Activated naive CD4-positive, alpha-beta T cell treated with anti-CD3 and anti-CD28 coated beads, Interleukin-2, amount 50 U/mL, for 16 hours (primary cell): Measurements from ENCODE around the gene DNAJC1.
"Not testable (repeated sequence)": the region's sequence is repeated elsewhere in the genome, so short reads cannot be mapped to it uniquely, and the experiment has no call there.

ENCODE experiments used
- DNase-seq: peaks from one replicate; pipeline ENCODE4 v3.0.0-alpha.2; 2020

The DNAJC1 gene

DNA sequence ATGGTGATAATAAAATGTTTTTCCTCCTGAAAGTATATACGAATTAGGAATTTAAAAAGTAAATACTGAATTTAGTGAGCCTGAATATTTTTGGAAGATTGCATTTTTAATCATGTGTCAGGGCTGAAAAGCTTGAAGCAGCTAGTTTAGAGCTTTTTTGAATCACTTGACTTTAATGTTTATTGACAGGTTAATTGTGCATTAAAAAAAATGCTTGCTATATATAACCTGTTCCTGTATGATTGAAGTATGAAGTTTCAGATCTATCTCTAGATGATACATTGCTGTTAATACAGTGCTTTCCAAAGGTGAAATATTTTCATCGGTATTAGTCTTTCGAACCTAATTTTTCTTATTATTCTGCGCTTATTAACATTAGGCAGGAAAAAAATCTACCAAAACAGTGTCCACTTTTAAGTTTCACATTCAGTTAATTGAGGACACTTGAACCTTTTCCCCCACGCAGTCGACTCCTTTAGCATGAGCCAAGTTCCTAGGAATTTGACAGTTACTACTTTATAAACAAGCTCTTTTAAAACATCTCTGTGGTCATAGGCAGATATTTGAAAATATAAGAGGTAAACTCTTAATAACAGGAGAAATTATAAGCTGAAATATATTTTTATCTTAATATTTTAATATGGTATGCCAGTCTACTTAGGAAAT lies 282.4 kb downstream of the DNAJC1 start:
- DNase-seq, result no peak

DNA sequence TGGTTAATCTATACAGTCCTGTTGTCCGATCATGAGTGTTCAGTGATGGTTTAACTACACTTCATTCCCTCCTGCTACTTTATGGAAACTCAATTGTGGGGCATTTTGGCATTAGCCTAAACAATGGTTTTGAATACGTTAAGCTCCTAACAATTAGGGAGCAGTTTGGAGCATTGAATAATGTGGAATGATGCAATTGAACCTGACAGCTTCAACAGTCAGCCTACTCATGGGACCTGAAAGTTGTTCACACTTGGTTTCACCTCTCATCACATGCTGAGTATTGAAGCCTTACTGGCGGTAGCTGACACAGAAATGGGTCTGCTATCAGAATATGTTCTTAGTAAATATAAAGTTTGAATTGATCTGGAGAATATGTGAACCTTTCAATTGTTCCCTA lies 283.4 kb downstream of the DNAJC1 start:
- no peak for DNase-seq

DNA sequence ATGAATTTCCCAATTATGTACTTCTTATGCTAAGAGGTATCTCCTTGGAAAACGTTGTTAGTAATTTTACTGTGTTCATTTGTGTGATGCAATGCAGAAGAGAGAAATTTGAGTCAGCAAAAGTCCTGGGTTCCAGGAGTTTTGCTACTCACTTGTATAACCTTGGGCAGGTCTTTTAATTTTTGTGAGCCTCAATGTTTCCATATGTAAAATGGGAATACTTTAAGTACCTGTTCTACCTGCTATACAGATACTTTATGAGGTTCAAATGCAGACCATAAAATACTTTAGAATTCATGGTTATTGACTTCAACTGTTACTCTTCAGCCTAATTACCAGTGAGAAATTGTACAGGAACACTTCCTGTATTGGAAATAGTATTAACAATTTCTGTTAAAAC lies 284.0 kb downstream of the DNAJC1 start:
- no peak for DNase-seq

DNA sequence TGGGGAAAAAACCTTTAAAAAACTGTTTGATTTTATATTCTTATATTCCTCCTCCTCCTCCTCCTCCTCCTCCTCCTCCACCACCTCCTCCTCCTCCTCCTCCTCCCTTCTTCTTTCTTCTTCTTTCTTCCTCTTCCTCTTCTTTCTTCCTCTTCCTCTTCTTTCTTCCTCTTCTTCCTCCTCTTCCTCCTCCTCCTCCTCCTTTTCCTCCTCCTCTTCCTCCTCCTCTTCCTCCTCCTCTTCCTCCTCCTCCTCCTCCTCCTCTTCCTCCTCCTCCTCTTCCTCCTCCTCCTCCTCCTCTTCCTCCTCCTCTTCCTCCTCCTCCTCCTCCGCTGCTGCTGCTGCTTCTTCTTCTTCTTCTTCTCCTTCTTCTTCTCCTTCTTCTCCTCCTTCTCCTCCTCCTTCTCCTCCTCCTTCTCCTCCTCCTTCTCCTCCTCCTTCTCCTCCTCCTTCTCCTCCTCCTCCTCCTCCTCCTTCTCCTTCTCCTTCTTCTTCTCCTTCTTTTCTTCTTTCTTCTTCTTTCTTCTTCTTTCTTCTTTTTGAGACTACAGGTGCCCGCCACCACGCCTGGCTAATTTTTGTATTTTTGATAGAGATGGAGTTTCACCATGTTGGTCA lies 286.0 kb downstream of the DNAJC1 start:
- not testable (repeated sequence) for DNase-seq

DNA sequence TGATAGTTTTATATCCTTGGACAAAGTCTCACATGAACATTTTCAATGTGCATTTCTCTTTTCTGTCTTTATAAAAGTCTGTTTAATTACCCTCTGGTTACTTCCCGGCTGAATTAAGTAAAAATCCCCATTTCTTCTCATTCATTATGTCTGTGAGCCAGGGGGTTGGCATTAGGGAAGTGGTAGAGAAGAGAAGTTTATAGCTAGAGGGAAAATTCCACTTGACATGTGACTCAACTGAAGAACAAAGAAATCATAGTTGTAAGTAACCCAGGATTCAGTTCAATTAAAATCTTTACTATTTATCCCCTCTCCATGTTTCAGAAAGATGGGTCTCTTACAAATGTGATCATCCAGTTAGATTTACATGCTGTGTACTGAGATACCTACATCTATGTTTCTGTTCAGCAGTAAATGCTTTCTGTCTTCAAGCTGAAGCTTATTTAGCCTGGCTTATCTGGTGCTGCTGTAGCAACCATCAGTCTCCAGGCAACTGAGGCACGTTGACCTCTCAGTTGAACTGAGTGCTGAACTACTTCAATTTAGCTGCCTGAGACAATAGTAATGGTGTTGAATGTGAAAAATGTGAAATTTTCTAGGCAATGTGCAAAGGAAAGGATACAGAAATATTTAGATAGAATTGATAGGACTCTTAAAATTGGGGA lies 287.9 kb downstream of the DNAJC1 start:
- DNase-seq, result no peak

DNA sequence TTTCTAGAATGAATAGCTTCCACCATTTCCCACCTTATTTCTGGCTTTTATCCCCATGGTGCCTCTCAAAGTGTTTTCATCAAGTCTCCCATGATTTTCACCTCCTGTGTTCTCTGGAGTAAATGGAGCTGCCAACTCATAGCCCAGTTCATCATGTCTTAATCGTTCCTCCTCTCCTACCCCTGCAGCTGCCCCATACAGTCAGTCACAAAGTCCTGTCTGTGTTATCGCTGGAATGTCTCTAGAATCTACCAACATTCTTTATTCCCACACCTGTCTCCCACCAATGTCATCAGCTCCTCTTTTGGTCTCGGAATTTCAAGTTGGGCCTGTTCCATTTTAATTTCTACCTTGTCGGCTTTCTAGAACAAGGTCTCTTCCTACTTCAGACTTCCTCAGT lies 290.6 kb downstream of the DNAJC1 start:
- DNase-seq, result no peak

DNA sequence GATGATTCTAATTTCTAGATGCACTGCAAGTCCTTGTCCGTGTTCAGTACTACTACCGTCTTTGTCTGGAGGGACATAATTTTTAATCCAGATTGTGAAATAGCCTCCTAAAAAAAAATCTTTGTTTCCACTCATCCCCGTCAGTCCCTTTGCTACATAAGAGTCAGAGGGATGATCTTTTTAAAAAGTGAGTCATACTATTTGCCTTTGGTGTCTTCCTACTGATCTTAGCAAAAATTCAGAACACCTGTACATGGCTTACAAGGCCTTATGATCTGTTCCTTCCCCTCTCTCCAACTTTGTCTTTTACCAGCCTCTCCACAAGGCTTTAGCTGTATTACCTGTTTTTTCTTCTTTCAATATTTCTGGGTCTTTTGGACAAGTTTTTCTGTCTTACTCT lies 296.0 kb downstream of the DNAJC1 start:
- DNase-seq, result no peak
